ENCODE measurements around the gene LPIN3.

Gene LPIN3

GRCh38 chr20:41405436-41405835, 64.8 kb downstream of the LPIN3 start:
- no peak for TF ChIP-seq CTCF (conservative IDR thresholded peaks at IDR 0.05; ENCODE audit: low read length)
- DNase-seq (ENCODE audit: low read depth): no peak
- H3K4me3 ChIP-seq (ENCODE audit: low read length): no peak overlapping the region

GRCh38 chr20:41406353-41406752, 65.7 kb downstream of the LPIN3 start:
- H3K4me3 ChIP-seq (ENCODE audit: low read length): no peak overlapping the region
- no peak for TF ChIP-seq CTCF (conservative IDR thresholded peaks at IDR 0.05; ENCODE audit: low read length)
- no peak for DNase-seq (ENCODE audit: low read depth)

- TF ChIP-seq CTCF (conservative IDR thresholded peaks at IDR 0.05; ENCODE audit: low read length): no peak
- H3K4me3 ChIP-seq (ENCODE audit: low read length): no peak overlapping the region
- DNase-seq (ENCODE audit: low read depth): no peak
Observed at GRCh38 chr20:41406896-41407444, 66.3 kb downstream of the LPIN3 start.

- DNase-seq (ENCODE audit: low read depth): no peak
- no peak for TF ChIP-seq CTCF (conservative IDR thresholded peaks at IDR 0.05; ENCODE audit: low read length)
- H3K4me3 ChIP-seq (ENCODE audit: low read length): no peak overlapping the region
Observed at GRCh38 chr20:41407607-41408006, 67.0 kb downstream of the LPIN3 start.

- no peak for DNase-seq (ENCODE audit: low read depth)
- H3K4me3 ChIP-seq (ENCODE audit: low read length): no peak overlapping the region
- TF ChIP-seq CTCF (conservative IDR thresholded peaks at IDR 0.05; ENCODE audit: low read length): no peak
Observed at GRCh38 chr20:41408156-41408794, 67.7 kb downstream of the LPIN3 start.

- H3K4me3 ChIP-seq (ENCODE audit: low read length): no peak overlapping the region
- no peak for DNase-seq (ENCODE audit: low read depth)
- no peak for TF ChIP-seq CTCF (conservative IDR thresholded peaks at IDR 0.05; ENCODE audit: low read length)
Observed at GRCh38 chr20:41408986-41409385, 68.4 kb downstream of the LPIN3 start.

All from AG10803 (cell line).